Measurements from ENCODE around the gene SLC16A3. TPM values are rescaled to one million over a fixed set of nuclear protein-coding genes. Genes with fewer than 3 reads are reported as not detected.
A peak's percentile ranks its signal among the peaks of the same experiment; 100 is the strongest.
"Not testable (repeated sequence)": the region's sequence is repeated elsewhere in the genome, so short reads cannot be mapped to it uniquely, and the experiment has no call there.

Gene SLC16A3
- total RNA-seq, 2 donors from 2014 or later = 47.2 to 56.2 TPM

- not testable (repeated sequence) for H3K27ac Mint-ChIP-seq; ATAC-seq; H3K36me3 Mint-ChIP-seq (ENCODE audit: low read depth); H3K4me3 Mint-ChIP-seq; H3K9me3 ChIP-seq (ENCODE audit: control insufficient read depth, low read length, poor library complexity, severe bottlenecking); H3K27me3 Mint-ChIP-seq; DNase-seq
- peaks cover 14% of the 10 kb centered on the region for H3K4me1 Mint-ChIP-seq
These were observed 25.9 kb downstream of the SLC16A3 start for GRCh38 chr17:82254746-82255145.

GRCh38 chr17:82255402-82255972, 26.6 kb downstream of the SLC16A3 start:
- H3K36me3 Mint-ChIP-seq (ENCODE audit: low read depth) = peaks cover 7% of the 10 kb centered on the region
- H3K9me3 ChIP-seq (ENCODE audit: control insufficient read depth, low read length, poor library complexity, severe bottlenecking) = no peaks in the 10 kb centered on the region
- DNase-seq (no peak), ATAC-seq (no peak)
- H3K27ac Mint-ChIP-seq = peak overlapping the region; percentile 88
- peaks cover 19% of the 10 kb centered on the region for H3K4me1 Mint-ChIP-seq
- no peaks in the 10 kb centered on the region for H3K27me3 Mint-ChIP-seq
- peak overlapping the region; percentile 72 for H3K4me3 Mint-ChIP-seq

GRCh38 chr17:82256242-82256885, 27.5 kb downstream of the SLC16A3 start:
- Mint-ChIP-seq H3K4me1 (peaks cover 27% of the 10 kb centered on the region), H3K36me3 (ENCODE audit: low read depth) (peaks cover 14% of the 10 kb centered on the region), H3K27ac (peak overlapping the region; percentile 88), H3K27me3 (no peaks in the 10 kb centered on the region), H3K4me3 (no peak overlapping the region)
- H3K9me3 ChIP-seq (ENCODE audit: control insufficient read depth, low read length, poor library complexity, severe bottlenecking) = no peaks in the 10 kb centered on the region
- DNase-seq (no peak), ATAC-seq (no peak)

- peak in 2 of 3 donors; percentile 38 to 54 for DNase-seq
- peaks cover 14% of the 10 kb centered on the region for H3K36me3 Mint-ChIP-seq (ENCODE audit: low read depth)
- peak overlapping the region; percentile 96 for H3K27ac Mint-ChIP-seq
- H3K4me1 Mint-ChIP-seq = peaks cover 27% of the 10 kb centered on the region
- H3K4me3 Mint-ChIP-seq = no peak overlapping the region
- H3K27me3 Mint-ChIP-seq = no peaks in the 10 kb centered on the region
- no peaks in the 10 kb centered on the region for H3K9me3 ChIP-seq (ENCODE audit: control insufficient read depth, low read length, poor library complexity, severe bottlenecking)
- ATAC-seq = peak; percentile 95
These were observed 28.6 kb downstream of the SLC16A3 start for GRCh38 chr17:82257473-82257872.

GRCh38 chr17:82258555-82258954, 29.7 kb downstream of the SLC16A3 start:
- H3K9me3 ChIP-seq (ENCODE audit: control insufficient read depth, low read length, poor library complexity, severe bottlenecking) = no peaks in the 10 kb centered on the region
- peak overlapping the region; percentile 57 for H3K27ac Mint-ChIP-seq
- peaks cover 27% of the 10 kb centered on the region for H3K4me1 Mint-ChIP-seq
- no peak overlapping the region for H3K4me3 Mint-ChIP-seq
- H3K36me3 Mint-ChIP-seq (ENCODE audit: low read depth) = peaks cover 14% of the 10 kb centered on the region
- ATAC-seq (no peak), DNase-seq (no peak)
- no peaks in the 10 kb centered on the region for H3K27me3 Mint-ChIP-seq

- ATAC-seq; H3K27me3 Mint-ChIP-seq; H3K4me3 Mint-ChIP-seq; DNase-seq; H3K27ac Mint-ChIP-seq; H3K9me3 ChIP-seq (ENCODE audit: control insufficient read depth, low read length, poor library complexity, severe bottlenecking): not testable (repeated sequence)
- Mint-ChIP-seq H3K4me1 (peaks cover 31% of the 10 kb centered on the region), H3K36me3 (ENCODE audit: low read depth) (peaks cover 18% of the 10 kb centered on the region)
These were observed 31.4 kb downstream of the SLC16A3 start for GRCh38 chr17:82259972-82260961.

GRCh38 chr17:82262344-82262743, 33.5 kb downstream of the SLC16A3 start:
- H3K4me1 Mint-ChIP-seq = peaks cover 42% of the 10 kb centered on the region
- peaks cover 18% of the 10 kb centered on the region for H3K36me3 Mint-ChIP-seq (ENCODE audit: low read depth)

GRCh38 chr17:82263641-82264040, 34.8 kb downstream of the SLC16A3 start:
- no peaks in the 10 kb centered on the region for H3K9me3 ChIP-seq (ENCODE audit: control insufficient read depth, low read length, poor library complexity, severe bottlenecking)
- Mint-ChIP-seq H3K27me3 (no peaks in the 10 kb centered on the region), H3K4me1 (peaks cover 46% of the 10 kb centered on the region), H3K36me3 (ENCODE audit: low read depth) (peaks cover 18% of the 10 kb centered on the region), H3K27ac (peak overlapping the region; percentile 66), H3K4me3 (no peak overlapping the region)
- DNase-seq (no peak), ATAC-seq (no peak)

More at GRCh38 chr17:82262344-82262743, 33.5 kb downstream of the SLC16A3 start:
- Mint-ChIP-seq H3K27ac (peak overlapping the region; percentile 77), H3K27me3 (no peaks in the 10 kb centered on the region), H3K4me3 (no peak overlapping the region)
- no peak for ATAC-seq
- DNase-seq = no peak
- H3K9me3 ChIP-seq (ENCODE audit: control insufficient read depth, low read length, poor library complexity, severe bottlenecking) = no peaks in the 10 kb centered on the region

GRCh38 chr17:82266142-82266541, 37.3 kb downstream of the SLC16A3 start:
- H3K4me3 Mint-ChIP-seq = no peak overlapping the region
- H3K27ac Mint-ChIP-seq = peak overlapping the region; percentile 51

GRCh38 chr17:82267575-82268379, 38.9 kb downstream of the SLC16A3 start:
- H3K27ac Mint-ChIP-seq = peak overlapping the region; percentile 93
- H3K4me3 Mint-ChIP-seq = peak overlapping the region; percentile 19
- no peaks in the 10 kb centered on the region for H3K27me3 Mint-ChIP-seq
- ATAC-seq = peak; percentile 31
- DNase-seq = no peak
- H3K9me3 ChIP-seq (ENCODE audit: control insufficient read depth, low read length, poor library complexity, severe bottlenecking) = no peaks in the 10 kb centered on the region
- H3K36me3 Mint-ChIP-seq (ENCODE audit: low read depth) = peaks cover 8% of the 10 kb centered on the region
- peaks cover 50% of the 10 kb centered on the region for H3K4me1 Mint-ChIP-seq

More at GRCh38 chr17:82266142-82266541, 37.3 kb downstream of the SLC16A3 start:
- DNase-seq = no peak
- no peaks in the 10 kb centered on the region for H3K9me3 ChIP-seq (ENCODE audit: control insufficient read depth, low read length, poor library complexity, severe bottlenecking)
- Mint-ChIP-seq H3K36me3 (ENCODE audit: low read depth) (peaks cover 6% of the 10 kb centered on the region), H3K4me1 (peaks cover 42% of the 10 kb centered on the region), H3K27me3 (no peaks in the 10 kb centered on the region)
- no peak for ATAC-seq

GRCh38 chr17:82269138-82269881, 40.5 kb downstream of the SLC16A3 start:
- no peaks in the 10 kb centered on the region for H3K27me3 Mint-ChIP-seq
- peak overlapping the region; percentile 93 for H3K27ac Mint-ChIP-seq
- ATAC-seq (no peak), DNase-seq (no peak)
- peaks cover 48% of the 10 kb centered on the region for H3K4me1 Mint-ChIP-seq
- H3K9me3 ChIP-seq (ENCODE audit: control insufficient read depth, low read length, poor library complexity, severe bottlenecking) = no peaks in the 10 kb centered on the region
- H3K36me3 Mint-ChIP-seq (ENCODE audit: low read depth) = peaks cover 7% of the 10 kb centered on the region
- H3K4me3 Mint-ChIP-seq = peak overlapping the region; percentile 75

GRCh38 chr17:82269882-82270500, 41.1 kb downstream of the SLC16A3 start:
- Mint-ChIP-seq H3K27ac (peak overlapping the region; percentile 93), H3K27me3 (no peaks in the 10 kb centered on the region), H3K4me3 (peak overlapping the region; percentile 75), H3K4me1 (peaks cover 51% of the 10 kb centered on the region), H3K36me3 (ENCODE audit: low read depth) (peaks cover 5% of the 10 kb centered on the region)
- DNase-seq (no peak), ATAC-seq (no peak)
- no peaks in the 10 kb centered on the region for H3K9me3 ChIP-seq (ENCODE audit: control insufficient read depth, low read length, poor library complexity, severe bottlenecking)

Data from T-helper 17 cell (primary cell).